Measurements from ENCODE around the gene TMEM131.

- TF ChIP-seq CTCF (IDR thresholded peaks at IDR 0.05) (no peak), EP300 (IDR thresholded peaks at IDR 0.05) (no peak), POLR2A (IDR thresholded peaks at IDR 0.05) (no peak)
Measured at GRCh38 chr2:97994476-97994875, 1.3 kb downstream of the TMEM131 start.
